ENCODE measurements around the gene TSPEAR.

The TSPEAR gene

DNA sequence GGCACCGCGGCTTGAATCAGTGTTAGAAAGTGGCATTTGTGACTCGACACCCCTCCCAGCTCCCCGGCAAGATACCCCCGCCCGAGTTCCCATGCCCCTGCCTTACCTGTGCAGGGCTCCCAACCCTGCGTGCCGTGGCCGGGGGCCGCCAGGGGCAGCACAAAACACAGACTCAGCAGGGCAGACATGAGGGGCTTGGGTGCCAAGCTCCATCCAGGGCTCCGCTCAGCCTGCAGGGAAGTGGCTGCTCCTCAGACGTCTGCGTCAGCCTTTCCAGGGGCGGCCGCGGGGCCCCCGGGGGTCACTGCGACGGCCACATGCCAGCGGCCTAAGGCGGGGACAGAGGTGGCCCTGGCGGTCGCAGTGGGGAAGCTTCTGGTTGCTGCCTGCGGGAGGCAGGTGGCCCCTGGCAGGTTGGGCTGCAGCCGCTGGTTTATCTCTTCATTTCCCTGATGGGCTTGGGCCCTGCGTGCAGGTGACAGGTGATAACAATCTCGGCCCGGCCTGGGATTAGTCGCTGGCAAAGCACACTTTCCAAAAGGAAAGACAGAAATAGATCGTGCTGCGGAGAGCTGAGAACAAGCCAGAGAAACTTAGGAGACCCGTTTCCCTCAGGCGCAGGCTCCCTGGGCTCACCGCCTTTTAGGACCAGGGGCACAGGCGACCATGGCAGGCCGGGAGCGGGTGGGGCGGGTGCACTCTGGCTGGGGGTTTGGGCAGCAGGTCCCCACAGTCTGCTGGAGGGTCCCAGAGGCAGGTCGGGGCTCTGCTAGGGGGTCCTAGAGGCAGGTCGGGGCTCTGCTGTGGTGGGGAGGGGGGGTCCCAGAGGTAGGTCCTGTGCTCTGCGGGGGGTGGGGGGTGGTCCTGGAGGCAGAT lies at the start of gene TSPEAR:
TSPEAR (minus strand) TSS at position 246 of the 876 bp plus-strand sequence; CDS start at position 188, 58 bp downstream.
- DNase-seq: peak; percentile 37

DNA sequence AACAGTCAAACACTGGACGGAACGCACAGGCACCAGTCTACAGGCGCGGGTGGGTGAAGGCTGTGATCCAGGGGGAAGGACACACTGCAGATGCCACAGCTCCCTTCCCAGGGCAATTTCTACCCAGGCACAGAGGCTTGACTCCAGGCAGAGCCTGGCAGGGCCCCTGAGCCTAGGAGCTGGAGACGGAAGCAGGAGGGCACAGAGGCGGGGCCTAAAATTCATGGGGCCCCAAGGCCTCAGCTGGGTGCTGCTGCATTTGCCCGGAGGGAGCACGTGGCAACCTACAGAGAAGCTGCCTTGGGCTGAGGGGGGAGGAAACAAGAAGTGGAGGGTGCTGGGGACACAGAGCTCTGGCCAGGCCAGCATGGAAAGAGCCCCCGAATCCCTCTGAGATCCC lies 49.0 kb upstream of the TSPEAR start:
- no peak for DNase-seq

DNA sequence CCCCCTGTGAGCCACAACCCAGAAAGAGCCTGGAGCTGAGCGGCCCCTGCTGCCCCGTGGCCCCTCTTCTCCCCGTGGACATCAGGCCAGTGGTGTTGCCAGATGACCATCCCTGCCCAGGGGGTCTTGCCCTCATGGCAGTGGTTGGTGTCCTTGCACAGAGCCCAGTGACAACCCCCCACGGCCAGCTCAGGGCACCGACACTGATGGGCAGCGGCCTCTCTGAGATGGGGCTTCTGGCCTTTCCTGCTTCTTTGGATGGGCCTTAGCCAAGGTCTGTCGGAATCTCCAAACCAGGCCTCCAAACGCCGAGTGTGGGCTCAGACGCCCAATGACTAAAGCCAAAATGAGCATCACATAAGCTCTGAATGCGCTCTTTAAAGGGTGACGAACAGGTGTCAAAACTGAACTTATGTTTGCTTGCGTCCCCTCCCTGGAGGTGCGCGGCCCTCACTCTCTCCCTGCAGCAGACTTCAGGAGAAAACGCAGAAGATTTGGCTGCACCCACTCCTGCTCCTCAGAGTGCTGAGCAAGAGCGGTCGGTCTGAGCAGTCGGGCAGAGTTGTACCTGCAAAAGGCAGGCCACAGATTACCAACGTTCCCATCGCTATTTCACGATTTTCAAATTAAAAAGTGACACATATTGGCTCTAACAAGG lies 48.4 kb upstream of the TSPEAR start:
- DNase-seq: no peak

DNA sequence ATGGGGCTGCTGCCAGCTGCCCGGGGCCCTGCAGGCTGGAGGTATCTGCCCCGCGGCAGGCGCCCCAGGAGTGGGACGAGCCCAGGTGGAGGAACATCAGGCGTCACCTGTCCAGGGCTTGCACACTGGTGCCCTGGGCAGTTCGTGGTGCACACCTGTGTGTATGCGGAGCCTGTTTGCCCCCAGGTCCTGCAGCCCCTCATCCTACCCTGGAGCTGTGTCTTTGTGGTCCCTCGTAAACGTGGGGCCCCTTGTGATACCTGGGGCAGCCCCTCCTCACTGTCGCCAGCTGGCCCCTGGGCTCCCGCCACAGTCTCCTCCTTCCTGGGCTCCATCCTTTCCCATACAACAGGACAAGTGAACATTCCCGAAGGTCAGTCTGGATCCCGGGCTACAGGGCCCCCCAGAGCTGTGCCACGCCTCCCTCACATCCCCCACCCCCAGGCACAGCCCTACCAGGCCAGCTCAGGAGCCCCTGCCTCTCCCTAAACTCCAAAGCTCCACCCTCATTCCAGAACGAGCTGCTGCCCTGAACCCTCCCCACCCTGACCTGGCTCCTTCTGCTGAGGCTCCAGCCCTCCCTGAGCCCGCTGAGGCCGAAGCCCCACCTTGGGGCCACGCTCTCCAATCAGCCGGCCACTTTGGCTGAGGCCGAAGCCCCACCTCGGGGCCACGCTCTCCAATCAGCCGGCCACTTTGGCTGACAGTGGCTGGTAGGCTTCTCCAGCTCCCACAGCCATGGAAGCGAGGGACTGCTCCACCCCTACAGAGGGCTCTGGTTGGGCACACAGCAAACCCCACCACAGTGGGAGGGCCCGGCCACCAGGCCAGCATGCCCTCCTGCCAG lies 47.6 kb upstream of the TSPEAR start:
- no peak for DNase-seq

DNA sequence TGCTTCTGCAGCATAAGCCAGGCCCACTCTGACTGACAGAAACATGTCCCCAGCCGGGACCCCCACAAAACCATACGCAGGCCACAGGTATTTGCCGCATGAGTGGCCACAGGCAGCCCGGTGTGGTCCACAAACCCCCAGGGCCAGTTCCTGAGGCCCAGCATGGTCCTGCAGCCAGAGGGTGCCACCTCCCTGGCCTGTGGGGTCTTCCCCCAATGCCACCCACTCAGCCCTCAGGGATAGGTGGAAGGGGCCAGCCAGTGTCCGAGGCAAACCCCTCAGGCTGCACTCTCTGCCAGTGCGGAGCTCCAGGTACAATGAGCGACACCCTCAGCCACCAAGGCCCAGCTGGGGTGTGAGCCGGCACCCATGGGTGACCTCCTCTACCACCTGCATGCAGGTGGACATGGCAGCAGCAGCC lies 46.8 kb upstream of the TSPEAR start:
- DNase-seq: no peak

DNA sequence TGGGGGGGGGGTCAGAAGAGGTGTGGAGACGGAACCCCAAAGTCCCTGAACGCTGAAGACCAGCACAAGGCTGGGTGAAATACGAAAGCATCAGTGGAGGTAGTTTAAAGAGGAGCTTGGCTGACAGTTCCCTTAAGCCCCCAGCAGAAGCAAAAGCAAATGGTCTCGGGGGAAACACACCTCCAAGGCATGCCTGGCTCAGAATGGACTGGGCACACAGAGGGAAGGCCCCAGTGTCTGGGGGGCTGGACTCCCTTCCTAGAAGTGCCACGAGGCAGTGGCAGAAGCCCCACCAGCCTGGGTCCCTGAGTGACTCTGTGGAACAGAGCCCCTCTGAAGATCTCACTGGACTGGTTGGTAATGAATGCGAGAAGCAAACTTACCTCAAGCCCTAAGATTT lies 46.4 kb upstream of the TSPEAR start:
- no peak for DNase-seq

DNA sequence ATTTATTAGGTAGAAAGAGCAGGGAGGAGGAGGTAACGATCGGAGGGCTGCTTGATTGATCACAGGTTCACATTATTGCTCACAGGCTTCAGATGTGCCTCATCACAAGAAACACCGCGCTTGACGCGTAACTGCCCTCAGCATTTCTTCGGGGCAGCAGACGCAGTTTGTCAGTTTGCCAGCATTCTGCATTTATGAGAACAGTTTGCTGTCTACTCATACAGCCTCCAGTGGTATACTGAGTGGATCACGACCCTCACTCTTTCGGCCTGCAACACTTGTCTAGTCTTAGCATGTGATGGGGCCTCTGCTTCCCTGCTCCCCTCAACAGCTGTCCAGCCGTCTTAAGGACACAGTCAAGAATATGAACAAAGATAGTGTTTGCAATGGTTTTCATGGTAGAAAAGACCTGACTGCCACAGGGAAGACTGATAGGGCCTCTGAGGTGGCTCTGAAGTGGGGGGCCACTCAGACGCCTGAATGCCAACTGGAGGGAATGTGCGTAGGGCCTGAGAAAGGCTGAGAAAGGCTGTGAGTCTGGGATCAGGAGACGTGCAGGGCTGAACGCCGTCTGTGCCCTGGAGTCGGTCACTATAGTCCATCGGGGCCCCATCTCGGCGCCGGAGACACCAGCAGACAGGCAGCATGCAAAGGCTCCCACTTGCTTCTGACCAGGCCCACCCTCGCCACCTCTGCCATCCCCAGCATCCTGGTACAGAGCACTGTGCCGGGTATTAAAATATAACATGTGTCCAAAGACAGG lies 45.2 kb upstream of the TSPEAR start:
- DNase-seq: no peak

DNA sequence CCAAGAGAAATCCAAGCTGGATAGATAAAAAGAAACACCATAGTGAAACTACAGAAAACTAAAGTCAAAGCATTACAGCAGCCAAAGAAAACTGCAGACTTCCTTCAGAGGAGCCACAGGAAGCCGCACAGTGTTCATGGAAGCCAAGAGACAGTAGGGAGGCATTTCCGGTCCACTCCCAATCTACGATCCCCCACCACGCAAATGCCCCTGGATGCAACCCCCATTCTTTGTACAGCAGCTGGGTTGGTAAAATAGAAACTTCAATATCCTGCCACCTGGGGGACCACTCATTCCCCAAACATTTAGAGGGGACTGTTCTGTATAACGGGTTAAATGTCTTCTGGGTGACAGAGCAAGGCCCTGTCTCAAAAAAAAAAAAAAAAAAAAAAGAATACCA lies 43.9 kb upstream of the TSPEAR start:
- DNase-seq: no peak

DNA sequence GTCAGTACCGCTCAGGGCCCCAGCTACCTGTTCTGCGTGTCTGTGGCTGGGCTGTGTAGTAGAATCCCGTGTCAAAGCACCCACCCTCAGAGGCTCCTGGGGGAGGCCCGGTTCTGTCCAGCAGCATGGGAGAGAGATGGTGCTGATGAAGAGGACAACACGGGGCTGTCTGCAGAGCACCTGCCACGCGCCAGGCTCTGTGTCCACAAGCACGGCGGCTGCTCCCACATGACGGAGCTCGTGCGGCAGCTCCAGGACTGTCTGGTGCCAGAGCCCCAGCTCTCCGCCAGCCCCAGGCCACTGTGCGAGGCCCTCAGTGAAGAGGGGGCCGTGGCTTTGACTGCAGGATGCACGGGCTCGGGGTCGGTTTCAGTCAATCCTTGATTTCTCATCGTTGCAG lies 42.0 kb upstream of the TSPEAR start:
- DNase-seq: no peak

DNA sequence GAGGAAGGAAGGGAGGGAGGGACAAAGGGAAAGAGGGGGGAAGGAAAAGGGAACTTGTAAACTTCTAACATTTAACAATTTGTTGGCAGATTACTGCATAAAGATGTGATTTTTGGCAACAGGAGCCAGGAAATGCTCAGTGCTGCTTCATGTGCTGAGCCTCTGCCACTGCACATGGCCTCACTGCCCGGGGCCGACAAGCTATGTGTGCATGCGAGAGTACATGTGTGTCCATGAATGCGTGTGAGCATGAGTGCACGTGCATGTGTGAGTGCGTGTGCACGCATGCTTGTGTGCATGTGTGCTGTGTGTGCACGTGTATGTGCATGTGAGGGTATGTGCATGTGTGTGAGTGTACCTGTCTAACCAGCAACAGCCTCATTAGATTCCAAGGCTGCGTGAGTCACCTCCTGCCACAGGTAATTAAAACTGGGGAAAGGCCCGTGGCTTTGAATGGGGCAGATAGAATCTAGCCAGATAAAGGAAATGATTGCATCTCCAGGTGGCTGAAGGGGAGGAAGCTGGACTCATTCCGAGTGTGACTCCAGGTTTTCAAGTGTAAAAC lies 41.4 kb upstream of the TSPEAR start:
- no peak for DNase-seq

DNA sequence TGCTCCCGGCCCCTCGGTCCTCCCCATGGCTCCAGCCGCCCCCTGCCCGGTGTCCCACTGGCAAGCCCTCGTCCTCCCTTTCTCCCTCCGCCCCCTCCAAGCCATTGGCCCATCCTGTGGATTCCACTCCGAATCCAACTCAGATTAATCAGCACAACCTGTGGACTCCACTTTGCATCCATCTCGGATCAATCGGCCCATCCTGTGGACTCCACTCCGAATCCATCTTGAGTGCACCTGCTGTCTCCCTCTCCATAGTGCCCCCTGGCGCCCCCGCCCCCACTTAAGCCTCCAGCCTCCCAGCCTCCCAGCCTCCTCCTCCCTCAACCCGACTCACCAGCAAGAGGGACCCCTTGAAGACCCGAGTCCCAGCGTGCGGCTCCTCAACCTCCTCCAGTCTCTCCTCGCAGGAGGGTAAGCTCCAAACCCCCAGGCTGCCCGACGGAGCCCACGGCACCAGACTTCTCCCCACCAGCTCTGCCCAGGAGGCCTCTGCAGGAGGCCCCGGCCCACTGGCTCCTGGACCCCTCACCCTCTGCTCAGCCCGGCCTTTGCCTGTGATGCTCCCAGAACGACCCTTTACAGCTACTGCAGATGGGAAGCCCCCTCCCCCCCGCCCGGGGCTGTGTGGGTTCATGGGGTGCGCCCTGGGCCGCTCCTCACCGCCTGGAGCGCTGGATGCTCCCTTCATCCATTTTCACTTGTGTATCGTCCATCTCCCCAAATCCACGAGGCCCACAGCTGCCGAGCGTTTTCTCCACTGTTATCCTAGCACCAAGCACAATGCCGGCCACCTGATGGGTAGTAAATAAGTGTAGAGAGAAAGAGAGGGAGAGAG lies 40.6 kb upstream of the TSPEAR start:
- DNase-seq: no peak

DNA sequence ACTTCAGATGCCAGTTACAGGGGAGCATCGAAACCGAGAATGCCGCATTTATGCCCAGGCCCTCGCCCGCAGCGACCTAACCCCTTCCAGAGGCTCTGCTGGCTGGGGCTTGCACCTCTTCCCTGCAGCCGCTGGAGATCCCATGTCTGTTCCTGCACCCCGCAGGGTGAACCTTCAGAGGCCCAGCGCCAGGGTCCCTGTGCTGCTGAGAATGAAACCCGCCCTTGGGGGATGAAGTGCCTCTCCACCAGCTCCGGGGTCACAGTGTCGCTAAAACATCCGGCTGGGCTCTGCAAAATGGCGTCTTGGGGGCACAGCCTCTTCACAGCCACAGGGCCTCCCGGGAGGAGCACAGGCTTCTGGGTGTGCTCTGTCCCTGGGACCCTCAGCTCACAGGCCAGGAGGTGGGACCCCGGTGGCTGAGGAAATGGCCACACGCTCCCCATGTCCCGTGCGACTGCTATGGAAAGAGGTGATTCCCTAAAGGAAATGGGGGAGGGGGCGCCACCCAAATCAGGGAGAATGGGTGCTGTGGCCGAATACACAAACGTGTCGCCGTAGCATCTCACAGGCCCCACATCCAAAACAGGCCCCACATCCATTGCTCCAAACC lies 39.9 kb upstream of the TSPEAR start:
- no peak for DNase-seq

DNA sequence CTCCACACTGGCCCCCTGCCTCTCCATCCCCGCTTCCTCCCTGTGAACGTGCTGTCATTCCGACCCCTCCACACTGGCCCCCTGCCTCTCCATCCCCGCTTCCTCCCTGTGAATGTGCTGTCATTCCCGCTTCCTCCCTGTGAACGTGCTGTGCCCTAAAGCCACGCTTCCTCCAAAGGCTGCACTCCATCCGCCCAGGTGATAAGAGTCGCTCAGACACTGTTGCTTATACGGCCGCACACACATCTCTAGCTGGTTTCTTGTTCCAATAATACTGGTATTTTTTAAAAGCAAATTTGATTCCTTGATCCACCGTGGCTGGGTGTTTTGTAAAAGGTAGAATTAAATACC lies 39.3 kb upstream of the TSPEAR start:
- DNase-seq: no peak

DNA sequence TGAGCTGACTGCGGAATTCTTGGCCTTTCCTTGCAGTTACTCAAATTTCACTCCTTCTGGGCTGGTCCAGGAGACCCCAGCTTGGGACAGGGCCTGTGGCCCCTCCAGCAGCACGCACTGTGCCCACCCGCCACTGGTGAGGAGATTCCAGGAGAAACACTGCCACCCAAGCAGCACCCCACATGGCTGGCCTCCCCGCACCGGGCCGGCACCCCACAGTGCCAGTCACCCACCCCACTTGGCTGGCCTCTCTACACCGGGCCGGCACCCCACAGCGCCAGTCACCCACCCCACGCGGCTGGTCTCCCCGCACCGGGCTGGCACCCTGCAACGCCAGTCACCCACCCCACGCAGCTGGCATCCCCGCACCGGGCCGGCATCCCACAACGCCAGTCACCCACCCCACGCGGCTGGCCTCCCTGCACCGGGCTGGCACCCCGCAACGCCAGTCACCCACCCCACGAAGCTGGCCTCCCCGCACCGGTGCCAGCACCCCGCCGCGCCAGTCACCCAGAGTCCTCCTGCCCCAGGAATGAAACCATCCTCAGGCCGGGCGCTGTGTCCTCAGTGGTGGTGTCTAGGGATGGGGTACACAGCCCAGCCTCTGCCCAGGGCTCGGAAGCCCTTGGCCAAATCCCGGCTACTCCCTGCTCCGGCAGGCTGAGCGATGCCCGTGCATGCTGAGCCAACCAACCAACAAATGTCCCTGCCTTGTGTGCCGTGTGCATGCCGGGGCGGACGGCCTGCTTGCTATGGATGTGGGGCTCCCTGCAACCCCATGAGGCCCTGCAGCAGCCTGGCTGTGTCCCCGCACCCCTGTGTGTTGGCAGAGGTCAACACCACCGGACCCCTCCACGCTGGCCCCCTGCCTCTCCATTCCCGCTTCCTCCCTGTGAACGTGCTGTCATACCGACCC lies 38.6 kb upstream of the TSPEAR start:
- no peak for DNase-seq

DNA sequence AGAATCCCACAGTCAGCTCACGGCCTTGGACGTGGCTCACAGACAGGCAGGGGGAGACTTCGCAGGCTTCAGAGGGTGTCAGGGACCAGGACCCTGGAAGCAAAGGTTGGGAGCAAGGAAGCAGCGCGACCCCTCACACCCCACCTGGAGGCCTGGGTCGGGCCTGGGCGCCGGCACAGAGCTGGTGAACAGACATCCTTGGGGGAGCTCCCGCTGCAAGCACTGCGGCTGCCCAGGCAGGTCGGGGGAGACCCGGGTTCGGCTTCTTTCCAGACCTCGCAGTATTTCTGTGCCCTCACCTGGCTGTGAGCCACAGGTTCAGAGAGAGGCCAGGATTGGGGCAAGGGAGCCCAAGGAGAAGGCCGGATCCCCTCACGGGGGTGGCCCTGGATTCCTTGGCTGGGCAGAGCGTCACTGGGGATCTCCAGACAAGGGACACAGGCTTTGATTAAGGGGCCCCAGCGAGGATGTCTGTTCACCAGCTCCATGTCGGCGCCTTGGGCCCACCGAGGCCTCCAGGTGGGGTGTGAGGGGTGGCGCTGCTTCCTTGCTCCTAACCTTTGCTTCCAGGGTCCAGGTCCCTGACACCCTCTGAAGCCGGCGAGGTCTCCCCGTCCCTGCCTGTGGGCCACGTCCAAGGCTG lies 37.9 kb upstream of the TSPEAR start:
- DNase-seq: no peak

DNA sequence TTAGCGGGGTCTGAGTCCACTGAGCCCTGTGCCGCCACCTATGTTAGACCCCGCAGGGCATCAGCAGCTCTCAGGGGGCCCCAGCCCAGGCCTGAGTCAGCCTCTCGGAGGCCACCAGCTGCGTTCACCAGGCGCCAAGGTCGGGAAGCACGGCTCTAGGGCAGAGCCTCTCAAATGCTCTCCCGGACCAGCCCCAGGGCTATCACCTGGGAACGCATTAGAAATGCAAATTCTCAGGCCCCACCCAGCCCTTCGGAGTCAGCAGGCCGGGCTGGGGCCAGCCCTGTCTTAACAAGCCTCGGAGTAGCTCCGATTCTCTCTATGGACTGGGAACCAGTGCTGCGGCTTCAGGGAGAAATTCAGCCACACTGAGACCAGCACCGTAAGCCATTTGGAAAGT lies 37.2 kb upstream of the TSPEAR start:
- no peak for DNase-seq

DNA sequence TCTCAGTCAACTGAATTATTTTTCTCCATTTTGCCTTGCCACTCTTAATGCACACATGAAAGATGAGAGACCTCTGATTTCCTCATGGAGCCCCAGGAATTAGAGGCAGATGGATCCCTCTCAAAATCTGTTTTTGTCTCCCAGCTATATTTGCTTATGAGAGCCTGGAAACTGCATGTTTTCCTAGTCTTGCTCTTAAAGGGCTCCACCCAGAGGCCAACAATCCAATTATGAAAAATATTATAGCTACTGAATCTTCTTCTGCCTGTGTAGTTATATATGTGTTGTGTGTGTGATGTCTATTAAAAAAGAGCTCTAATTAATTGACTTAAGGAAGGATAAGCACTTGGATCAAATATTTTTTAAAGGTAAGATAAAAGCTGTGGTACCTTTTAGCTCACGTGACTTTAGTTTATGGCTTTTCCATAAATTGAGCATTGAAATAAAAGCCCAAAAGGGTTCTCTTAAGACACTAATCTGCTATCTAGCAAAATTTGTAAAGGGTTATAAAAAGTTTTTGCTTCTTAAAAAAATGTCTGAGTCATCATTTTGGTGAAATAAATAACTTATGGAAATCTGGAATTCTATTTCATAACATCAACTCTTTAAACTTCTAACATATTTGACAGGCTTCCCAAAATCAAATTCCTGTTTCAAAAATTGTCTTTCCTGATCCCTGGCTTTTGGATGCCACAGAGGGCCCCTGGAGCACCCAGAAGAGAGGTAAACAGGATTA lies 31.2 kb upstream of the TSPEAR start:
- DNase-seq: peak; percentile 41

DNA sequence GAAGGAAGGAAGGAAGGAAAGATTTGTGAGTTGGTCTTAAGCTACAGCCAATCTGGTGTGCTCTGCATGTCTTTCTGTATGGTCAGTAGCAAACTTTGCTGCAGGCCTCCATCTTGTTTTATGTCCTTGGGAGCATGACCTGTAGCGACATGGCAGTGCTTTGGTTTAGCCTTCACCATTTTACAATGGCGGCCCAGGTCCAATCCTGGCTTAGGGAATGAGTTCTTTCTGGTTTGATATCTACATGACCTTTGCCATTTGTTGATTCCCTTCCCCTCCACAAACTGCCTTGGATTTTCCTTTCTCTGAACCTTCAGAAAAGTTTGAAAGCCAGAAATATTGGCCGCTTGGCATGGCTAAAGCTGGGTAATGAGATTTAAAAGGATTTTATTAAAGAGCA lies 30.5 kb upstream of the TSPEAR start:
- no peak for DNase-seq

DNA sequence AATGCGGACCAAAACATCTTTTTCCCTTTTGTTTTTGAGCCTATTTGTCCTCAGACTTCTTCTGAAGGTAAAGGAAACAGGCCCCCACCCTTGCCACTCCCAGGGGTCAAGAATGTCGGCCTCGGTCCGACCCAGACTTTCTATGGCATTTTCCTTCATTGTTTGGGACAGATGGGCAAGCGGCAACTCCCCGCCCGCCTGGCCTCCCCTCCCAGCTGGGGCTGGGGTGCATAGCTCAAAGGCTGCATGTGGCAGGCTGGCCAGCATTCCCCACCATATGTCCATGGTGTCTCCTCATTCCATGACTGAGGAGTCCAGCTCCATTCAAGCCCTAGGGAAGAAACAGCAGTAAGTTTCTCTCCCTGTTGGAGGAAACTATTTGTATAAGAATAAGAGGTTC lies 29.4 kb upstream of the TSPEAR start:
- DNase-seq: no peak
